Cardiac fibroblast (primary cell): Measurements from ENCODE around the gene BMPR1A.

Experiments
- DNase-seq, 2 donors: peaks; one replicate each; pipeline versions ENCODE4 v3.0.0 to v3.0.0-alpha.2; 2010; ENCODE audit warnings: low read depth in 2 of 2
- H3K4me3 ChIP-seq, 2 donors: replicated peaks in 1 of 2; 1 replicate in 1 of 2; 2 replicates in 1 of 2; pipeline ENCODE4 v1.5.1; 2011; ENCODE audit warnings: low read depth in 2 of 2, low read length in 2 of 2, mild to moderate bottlenecking in 2 of 2, moderate library complexity in 1 of 2
- CTCF ChIP-seq: IDR thresholded peaks from one replicate; pipeline ENCODE4 v1.5.1; 2011; ENCODE audit warnings: low read depth, mild to moderate bottlenecking, low read length, inconsistent platforms

Gene BMPR1A

GRCh38 chr10:86753051-86753450 is 3.4 kb upstream of the BMPR1A start:
- TF ChIP-seq CTCF, result no peak
- DNase-seq, result no peak
- H3K4me3 ChIP-seq, result no peak overlapping the region

GRCh38 chr10:86753638-86754434 is 2.6 kb upstream of the BMPR1A start:
- H3K4me3 ChIP-seq, result no peak overlapping the region
- DNase-seq, result no peak
- TF ChIP-seq CTCF, result no peak

- no peak for DNase-seq
Observed at GRCh38 chr10:86755454-86755739, 1.0 kb upstream of the BMPR1A start.

GRCh38 chr10:86755740-86756510 is 494 bp upstream of the BMPR1A start:
- peak overlapping the region; percentile 65 to 72 for H3K4me3 ChIP-seq
- DNase-seq, result peak; percentile 83 to 86
- no peak for TF ChIP-seq CTCF

More at GRCh38 chr10:86755454-86755739, 1.0 kb upstream of the BMPR1A start:
- no peak for TF ChIP-seq CTCF
- H3K4me3 ChIP-seq, result peak overlapping the region; percentile 65 to 72

- TF ChIP-seq CTCF, result peak; percentile 27
- H3K4me3 ChIP-seq, result peak overlapping the region; percentile 78 to 88
- DNase-seq, result peak; percentile 61 to 72
Observed at GRCh38 chr10:86757113-86757972, 924 bp downstream of the BMPR1A start.

- H3K4me3 ChIP-seq, result peak overlapping the region; percentile 78 to 88
- no peak for TF ChIP-seq CTCF
- DNase-seq, result peak; percentile 30 to 41
Observed at GRCh38 chr10:86758189-86759072, 2.0 kb downstream of the BMPR1A start.
